H1 (cell line): ENCODE measurements around the gene PARP16. TPM values are rescaled to one million over a fixed set of nuclear protein-coding genes. Genes with fewer than 3 reads are reported as not detected.

Experiments
- CTCF ChIA-PET: fragments of 300-600 bp; sonication (Branson Sonifier 250); formaldehyde crosslinking; loops from one replicate; lab custom pipeline; 2021; ENCODE audit not compliant: partially characterized antibody; lab: Charles Lee
- POLR2A ChIA-PET: fragments of 300-600 bp; sonication (Branson Sonifier 250); formaldehyde crosslinking; loops from one replicate; lab custom pipeline; 2021; ENCODE audit warnings: inconsistent platforms; ENCODE audit not compliant: partially characterized antibody; lab: Charles Lee
- DNase-seq, 2 experiments: peaks; one replicate each; pipeline versions ENCODE4 v3.0.0 to v3.0.0-alpha.2; 2010 to 2022; ENCODE audit warnings: low spot score in 2 of 2, low read depth in 1 of 2, mixed read lengths in 1 of 2
- FAIRE-seq: peaks from 2 replicates; lab custom pipeline; 2011; peaks lifted over from hg19 to GRCh38; lab: Jason Lieb, UNC
- H2AFZ ChIP-seq: 2 replicates; pipeline ENCODE4 v1.8.1; 2012; ENCODE audit warnings: low read length, inconsistent platforms
- H2AK5ac ChIP-seq: 2 replicates; pipeline ENCODE4 v1.6.1; 2013; ENCODE audit warnings: low read depth, low read length
- H2BK120ac ChIP-seq: replicated peaks from 2 replicates; pipeline ENCODE3; 2013; ENCODE audit warnings: low read depth, low read length, inconsistent platforms
- H2BK12ac ChIP-seq: 2 replicates; pipeline ENCODE4 v1.6.1; 2013; ENCODE audit warnings: low read depth, low read length
- H2BK15ac ChIP-seq: 2 replicates; pipeline ENCODE4 v1.6.1; 2013; ENCODE audit warnings: low read length
- H2BK20ac ChIP-seq: 2 replicates; pipeline ENCODE4 v1.6.1; 2013; ENCODE audit warnings: low read length
- H2BK5ac ChIP-seq: 2 replicates; pipeline ENCODE4 v1.6.1; 2013; ENCODE audit warnings: low read depth, low read length
- H3K14ac ChIP-seq: 2 replicates; pipeline ENCODE4 v1.6.1; 2013; ENCODE audit warnings: inconsistent platforms; ENCODE audit not compliant: insufficient read length
- H3K18ac ChIP-seq: 2 replicates; pipeline ENCODE4 v1.6.1; 2013; ENCODE audit warnings: low read length; ENCODE audit errors: extremely low read depth
- H3K23ac ChIP-seq: 2 replicates; pipeline ENCODE4 v1.6.1; 2013; ENCODE audit warnings: inconsistent platforms; ENCODE audit not compliant: insufficient read length
- H3K23me2 ChIP-seq: 2 replicates; pipeline ENCODE4 v1.6.1; 2013; ENCODE audit warnings: low read depth, low read length
- H3K27ac ChIP-seq: 2 replicates; pipeline ENCODE4 v1.6.1; 2011; ENCODE audit warnings: low read depth, low read length, inconsistent platforms
- H3K27me3 ChIP-seq, 4 experiments: replicated peaks in 1 of 4; 1 replicate in 1 of 4; 2 replicates in 3 of 4; pipeline versions ENCODE4 v1.6.1 to v1.8.1; 2011 to 2013; ENCODE audit warnings: low read length in 3 of 4, mild to moderate bottlenecking in 3 of 4, inconsistent platforms in 2 of 4, mixed read lengths in 2 of 4, moderate library complexity in 1 of 4; ENCODE audit not compliant: control insufficient read depth in 3 of 4, insufficient read depth in 3 of 4; ENCODE audit errors: extremely low read depth in 1 of 4
- H3K36me3 ChIP-seq, 4 experiments: 2 replicates each; pipeline versions ENCODE4 v1.6.1 to v1.8.1; 2011 to 2013; ENCODE audit warnings: mild to moderate bottlenecking in 4 of 4, low read length in 3 of 4, moderate library complexity in 2 of 4, control low read depth in 1 of 4, inconsistent platforms in 1 of 4; ENCODE audit not compliant: insufficient read depth in 4 of 4, control insufficient read depth in 2 of 4
- H3K4ac ChIP-seq: replicated peaks from 2 replicates; pipeline ENCODE3; 2013; ENCODE audit warnings: low read length, low read depth, mixed read lengths, inconsistent platforms; ENCODE audit not compliant: insufficient read length
- H3K4me1 ChIP-seq, 4 experiments: replicated peaks in 1 of 4; 1 replicate in 1 of 4; 2 replicates in 3 of 4; pipeline versions ENCODE4 v1.6.1 to v1.8.1; 2011 to 2013; ENCODE audit warnings: low read length in 3 of 4, inconsistent platforms in 2 of 4, mixed read lengths in 1 of 4; ENCODE audit not compliant: insufficient read depth in 4 of 4, control insufficient read depth in 3 of 4
- H3K4me2 ChIP-seq, 2 experiments: 2 replicates each; pipeline versions ENCODE4 v1.6.1 to v1.8.1; 2011 to 2013; ENCODE audit warnings: low read depth in 2 of 2, low read length in 2 of 2, control low read depth in 1 of 2, inconsistent platforms in 1 of 2, mild to moderate bottlenecking in 1 of 2; ENCODE audit not compliant: insufficient read depth in 1 of 2
- H3K4me3 ChIP-seq, 4 experiments: fragments of 200-600, 300-600 bp in 1 of 4; sonication (generic), shearing (Covaris generic), sonication (Bioruptor Twin) in 1 of 4; 2 replicates each; pipeline versions ENCODE4 v1.5.1 to v1.8.1; 2011 to 2016; ENCODE audit warnings: low read length in 4 of 4, low read depth in 3 of 4, control low read depth in 2 of 4, inconsistent platforms in 2 of 4, mild to moderate bottlenecking in 2 of 4, mixed read lengths in 1 of 4, moderate library complexity in 1 of 4; ENCODE audit not compliant: insufficient read depth in 2 of 4; ENCODE audit errors: extremely low read depth in 1 of 4
- H3K56ac ChIP-seq: replicated peaks from 2 replicates; pipeline ENCODE3; 2013; ENCODE audit warnings: low read depth, mild to moderate bottlenecking, mixed read lengths, low read length, inconsistent platforms; ENCODE audit not compliant: insufficient read length
- H3K79me1 ChIP-seq: 2 replicates; pipeline ENCODE4 v1.6.1; 2013; ENCODE audit warnings: low read depth, low read length, control low read depth
- H3K79me2 ChIP-seq, 2 experiments: 2 replicates each; pipeline versions ENCODE4 v1.6.1 to v1.8.1; 2012 to 2013; ENCODE audit warnings: low read length in 2 of 2, mild to moderate bottlenecking in 2 of 2, inconsistent platforms in 1 of 2; ENCODE audit not compliant: insufficient read depth in 2 of 2, control insufficient read depth in 1 of 2
- H3K9ac ChIP-seq, 4 experiments: replicated peaks in 1 of 4; 1 replicate in 1 of 4; 2 replicates in 3 of 4; pipeline versions ENCODE4 v1.6.1 to v1.8.1; 2011 to 2013; ENCODE audit warnings: low read depth in 3 of 4, low read length in 3 of 4, control low read depth in 2 of 4, mild to moderate bottlenecking in 2 of 4, moderate library complexity in 2 of 4, inconsistent platforms in 1 of 4; ENCODE audit errors: extremely low read depth in 1 of 4
- H3K9me3 ChIP-seq, 2 experiments: 2 replicates each; pipeline versions ENCODE4 v1.6.1 to v1.8.1; 2012 to 2013; ENCODE audit warnings: mild to moderate bottlenecking in 2 of 2, moderate library complexity in 2 of 2, control low read depth in 1 of 2, inconsistent platforms in 1 of 2, low read depth in 1 of 2, low read length in 1 of 2, mixed read lengths in 1 of 2; ENCODE audit not compliant: insufficient read depth in 2 of 2
- H4K20me1 ChIP-seq, 2 experiments: replicated peaks in 1 of 2; 2 replicates each; pipeline versions ENCODE3 to v1.8.1; 2011 to 2013; ENCODE audit warnings: inconsistent platforms in 2 of 2, low read length in 2 of 2, mild to moderate bottlenecking in 1 of 2; ENCODE audit not compliant: insufficient read depth in 2 of 2, control insufficient read depth in 1 of 2
- H4K5ac ChIP-seq: 2 replicates; pipeline ENCODE4 v1.6.1; 2013; ENCODE audit warnings: low read length, low read depth, mixed read lengths, inconsistent platforms; ENCODE audit not compliant: insufficient read length
- H4K8ac ChIP-seq: 2 replicates; pipeline ENCODE4 v1.8.0; 2013; ENCODE audit warnings: mild to moderate bottlenecking, moderate library complexity, low read length, inconsistent platforms; ENCODE audit not compliant: insufficient read depth; ENCODE audit errors: extremely low read depth
- H4K91ac ChIP-seq: replicated peaks from 2 replicates; pipeline ENCODE3; 2013; ENCODE audit warnings: low read length, mixed read lengths, inconsistent platforms; ENCODE audit not compliant: insufficient read length
- BRCA1 ChIP-seq: IDR thresholded peaks from 2 replicates; pipeline ENCODE4 v1.6.1; 2012; ENCODE audit warnings: low read depth, low read length, improper control_type of control experiment
- CREB1 ChIP-seq: IDR thresholded peaks from 2 replicates; pipeline ENCODE4 v1.6.1; 2012; ENCODE audit warnings: inconsistent platforms
- CTBP2 ChIP-seq: IDR thresholded peaks from 2 replicates; pipeline ENCODE4 v1.7.0; 2011; ENCODE audit warnings: borderline replicate concordance, mild to moderate bottlenecking, moderate library complexity, mixed read lengths, low read length; ENCODE audit not compliant: insufficient read depth, insufficient read length
- HDAC2 ChIP-seq, 2 experiments: fragments of 300-600 bp in 1 of 2; sonication (generic) in 1 of 2; IDR thresholded peaks; 2 replicates each; pipeline ENCODE4 v1.6.1; 2011 to 2012; ENCODE audit warnings: low read depth in 2 of 2, low read length in 2 of 2, mild to moderate bottlenecking in 2 of 2, moderate library complexity in 2 of 2, borderline replicate concordance in 1 of 2, inconsistent platforms in 1 of 2
- RAD21 ChIP-seq, 2 experiments: IDR thresholded peaks in 1 of 2; conservative IDR thresholded peaks in 1 of 2; 2 replicates each; pipeline ENCODE4 v1.6.1; 2011; ENCODE audit warnings: low read depth in 2 of 2, low read length in 2 of 2, improper control_type of control experiment in 1 of 2, inconsistent platforms in 1 of 2, mild to moderate bottlenecking in 1 of 2, moderate library complexity in 1 of 2
- RBBP5 ChIP-seq: IDR thresholded peaks from 2 replicates; pipeline ENCODE4 v1.7.1; 2012; ENCODE audit warnings: low read depth, mild to moderate bottlenecking, inconsistent platforms, low read length, moderate library complexity, borderline replicate concordance
- WGBS, 2 experiments: shearing (Covaris generic) in 1 of 2; methylation state at CpG; one replicate each; pipeline versions ENCODE4 v1.1.6 to v1.1.7; 2013 to 2015; ENCODE audit warnings: low lambda C conversion rate in 2 of 2, mixed read lengths in 2 of 2, inconsistent platforms in 1 of 2, low coverage in 1 of 2, missing lambda C conversion rate in 1 of 2; ENCODE audit not compliant: insufficient replicate concordance in 2 of 2, insufficient coverage in 1 of 2, insufficient read length in 1 of 2; ENCODE audit errors: extremely low coverage in 1 of 2, missing lambda C conversion rate in 1 of 2; 5-methylcytosine and 5-hydroxymethylcytosine counted together
- polyA plus RNA-seq, 7 experiments: library from polyadenylated mRNA; depleted of rRNA in 3 of 7; stranded (reverse) in 5 of 7; unstranded in 2 of 7; fragments of >200 nt in 5 of 7; fragments of 200-250 nt in 2 of 7; gene quantifications; 1 replicate in 5 of 7; 2 replicates in 1 of 7; 4 replicates in 1 of 7; pipeline versions ENCODE4 v1.2.1 to v1.2.3, GENCODE V29; 2011 to 2013; ENCODE audit warnings: missing spikeins in 2 of 7, mixed read lengths in 2 of 7
- total RNA-seq: library from RNA; stranded (reverse); fragmentation: NEBNext Ultra II Directional; extraction: Animal tissue kit (Norgen Biotek cat#: 25700); gene quantifications from 2 replicates; pipeline ENCODE4 v1.2.1, GENCODE V29; 2021
- TF ChIP-seq, protein P1 (sequence below): IDR thresholded peaks from 2 replicates; pipeline ENCODE4 v1.6.1; 2011; ENCODE audit warnings: low read length, improper control_type of control experiment
- TF ChIP-seq, protein P2 (sequence below): IDR thresholded peaks from 2 replicates; pipeline ENCODE4 v1.6.1; 2012; ENCODE audit warnings: low read length, inconsistent platforms

The PARP16 gene
- total and polyA plus RNA-seq, 2 of the 8 experiments (the other 6 are each of a cell fraction or from before 2014, with no cell fraction given) = 3.7 to 5.0 TPM

DNA sequence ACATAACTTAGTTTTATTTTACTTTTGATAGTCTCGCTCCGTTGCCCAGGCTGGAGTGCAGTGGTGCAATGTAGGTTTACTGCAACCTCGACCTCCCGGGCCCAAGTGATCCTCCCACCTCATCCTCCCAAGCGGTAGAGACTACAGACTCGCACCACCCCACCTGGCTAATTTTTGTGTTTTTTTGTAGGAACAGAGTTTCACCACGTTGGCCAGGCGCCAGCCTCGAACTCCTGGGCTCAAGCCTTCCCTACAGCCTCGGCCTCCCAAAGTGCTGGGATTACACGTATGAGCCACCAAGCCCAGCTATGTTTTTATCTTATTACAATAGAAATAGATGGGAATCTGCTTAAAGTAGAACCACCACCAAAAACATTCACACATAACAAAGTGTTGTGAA is 12.0 kb upstream of the PARP16 start:
- Histone ChIP-seq H4K8ac (no peak overlapping the region), H3K23ac (no peak overlapping the region), H2BK12ac (no peak overlapping the region), H3K4me2 (no peak overlapping the region), H2BK20ac (no peak overlapping the region), H3K79me1 (no peaks in the 10 kb centered on the region), H4K20me1 (no peaks in the 10 kb centered on the region), H2BK120ac (no peak overlapping the region), H3K79me2 (no peaks in the 10 kb centered on the region), H2AK5ac (no peak overlapping the region), H3K4me1 (peaks cover 0 to 4% (median under 1%) of the 10 kb centered on the region in 4 experiments; a peak in 1 of 7 replicates), H2BK5ac (no peak overlapping the region), H3K9me3 (peaks cover 0 to 2% of the 10 kb centered on the region in 2 experiments; a peak in 1 of 4 replicates), H3K18ac (no peak overlapping the region), H3K23me2 (0 out of 2 replicates have a peak, but pooled peaks cover 2% of the 10 kb centered on the region), H4K5ac (no peak overlapping the region), H3K14ac (no peak overlapping the region), H3K56ac (no peak overlapping the region), H4K91ac (no peak overlapping the region), H3K9ac (no peak overlapping the region), H3K27ac (no peak overlapping the region), H2BK15ac (no peak overlapping the region), H3K36me3 (no peaks in the 10 kb centered on the region), H3K27me3 (no peaks in the 10 kb centered on the region), H3K4ac (no peak overlapping the region), H2AFZ (no peak overlapping the region), H3K4me3 (no peak overlapping the region)
- 95% methylated on average over 11 of the region's 11 CpGs; no CpG with 5 or more reads in 1 of the 2 experiments for WGBS, 2 experiments
- no peak for FAIRE-seq
- no peak for DNase-seq
- ChIA-PET POLR2A (interaction anchor here (1.3 to 8.3 kb wide), 5 partner anchors 9 to 111 kb away, joined by 3 to 123 read pairs (median 7); partner anchors contain the start of genes CLPX and PARP16), CTCF (interaction anchor here (0.6 to 4.8 kb wide), 8 partner anchors 9 to 132 kb away, joined by 3 to 33 read pairs (median 4); partner anchors contain the start of gene PARP16)
- TF ChIP-seq, protein P1, sequence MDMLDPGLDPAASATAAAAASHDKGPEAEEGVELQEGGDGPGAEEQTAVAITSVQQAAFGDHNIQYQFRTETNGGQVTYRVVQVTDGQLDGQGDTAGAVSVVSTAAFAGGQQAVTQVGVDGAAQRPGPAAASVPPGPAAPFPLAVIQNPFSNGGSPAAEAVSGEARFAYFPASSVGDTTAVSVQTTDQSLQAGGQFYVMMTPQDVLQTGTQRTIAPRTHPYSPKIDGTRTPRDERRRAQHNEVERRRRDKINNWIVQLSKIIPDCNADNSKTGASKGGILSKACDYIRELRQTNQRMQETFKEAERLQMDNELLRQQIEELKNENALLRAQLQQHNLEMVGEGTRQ = no peak
- no peak for TF ChIP-seq RBBP5
- no peak for TF ChIP-seq BRCA1
- no peak for TF ChIP-seq HDAC2 (IDR thresholded peaks at IDR 0.05; ENCODE audit: borderline replicate concordance in 1 of 2, low read depth in 2 of 2, low read length in 2 of 2)
- no peak for TF ChIP-seq CTBP2
- TF ChIP-seq, protein P2, sequence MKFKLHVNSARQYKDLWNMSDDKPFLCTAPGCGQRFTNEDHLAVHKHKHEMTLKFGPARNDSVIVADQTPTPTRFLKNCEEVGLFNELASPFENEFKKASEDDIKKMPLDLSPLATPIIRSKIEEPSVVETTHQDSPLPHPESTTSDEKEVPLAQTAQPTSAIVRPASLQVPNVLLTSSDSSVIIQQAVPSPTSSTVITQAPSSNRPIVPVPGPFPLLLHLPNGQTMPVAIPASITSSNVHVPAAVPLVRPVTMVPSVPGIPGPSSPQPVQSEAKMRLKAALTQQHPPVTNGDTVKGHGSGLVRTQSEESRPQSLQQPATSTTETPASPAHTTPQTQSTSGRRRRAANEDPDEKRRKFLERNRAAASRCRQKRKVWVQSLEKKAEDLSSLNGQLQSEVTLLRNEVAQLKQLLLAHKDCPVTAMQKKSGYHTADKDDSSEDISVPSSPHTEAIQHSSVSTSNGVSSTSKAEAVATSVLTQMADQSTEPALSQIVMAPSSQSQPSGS = no peak
- TF ChIP-seq CREB1 = no peak
- no peak for TF ChIP-seq RAD21 (IDR thresholded peaks at IDR 0.05 in 1 of 2, conservative IDR thresholded peaks at IDR 0.05 in 1 of 2; ENCODE audit: low read depth in 2 of 2, low read length in 2 of 2)
